HL-60 (cell line): ENCODE results near the gene ANKRD12.

ENCODE experiments used
- CTCF ChIP-seq: IDR thresholded peaks from one replicate; pipeline ENCODE4 v1.5.1; 2011; ENCODE audit warnings: low read length, control low read depth, inconsistent platforms; ENCODE audit not compliant: insufficient read depth
- POLR2AphosphoS5 ChIP-seq: IDR thresholded peaks from 2 replicates; pipeline ENCODE4 v1.6.1; 2012; ENCODE audit warnings: low read depth

- TF ChIP-seq CTCF = no peak
- no peak for TF ChIP-seq POLR2AphosphoS5
These were observed 39.2 kb upstream of the ANKRD12 start for GRCh38 chr18:9097349-9097748.
